Stimulated activated CD8-positive, alpha-beta memory T cell treated with anti-CD3 and anti-CD28 coated beads, Interleukin-12 subunit alpha, Interleukin-12 subunit beta, amount 100 ng/mL, for 24 hours (primary cell): ENCODE data around the gene UBR3.
"Not testable (repeated sequence)": the region's sequence is repeated elsewhere in the genome, so short reads cannot be mapped to it uniquely, and the experiment has no call there.

ENCODE experiments used
- DNase-seq: peaks from one replicate; pipeline ENCODE4 v3.0.0-alpha.2; 2020; ENCODE audit errors: extremely low read depth

The UBR3 gene

GRCh38 chr2:169955940-169956339 lies 128.7 kb downstream of the UBR3 start:
- DNase-seq: no peak

- not testable (repeated sequence) for DNase-seq
These were observed 130.0 kb downstream of the UBR3 start for GRCh38 chr2:169957219-169957618.

GRCh38 chr2:169961911-169962310 lies 134.7 kb downstream of the UBR3 start:
- DNase-seq: no peak

GRCh38 chr2:169963786-169964185 lies 136.5 kb downstream of the UBR3 start:
- no peak for DNase-seq

- no peak for DNase-seq
These were observed 137.5 kb downstream of the UBR3 start for GRCh38 chr2:169964740-169965139.

- no peak for DNase-seq
These were observed 138.2 kb downstream of the UBR3 start for GRCh38 chr2:169965495-169965894.

- DNase-seq: no peak
These were observed 139.2 kb downstream of the UBR3 start for GRCh38 chr2:169966454-169966853.

- DNase-seq: no peak
These were observed 141.5 kb downstream of the UBR3 start for GRCh38 chr2:169968743-169969142.

- no peak for DNase-seq
These were observed 148.0 kb downstream of the UBR3 start for GRCh38 chr2:169975221-169975620.

- no peak for DNase-seq
These were observed 149.1 kb downstream of the UBR3 start for GRCh38 chr2:169976335-169976851.

- DNase-seq: no peak
These were observed 150.3 kb downstream of the UBR3 start for GRCh38 chr2:169977530-169977929.

GRCh38 chr2:169978402-169979017 lies 151.3 kb downstream of the UBR3 start:
- no peak for DNase-seq

GRCh38 chr2:169979025-169979424 lies 151.8 kb downstream of the UBR3 start:
- DNase-seq: no peak

- no peak for DNase-seq
These were observed 152.7 kb downstream of the UBR3 start for GRCh38 chr2:169980001-169980400.

GRCh38 chr2:169980643-169981042 lies 153.4 kb downstream of the UBR3 start:
- DNase-seq: no peak

- DNase-seq: no peak
These were observed 155.7 kb downstream of the UBR3 start for GRCh38 chr2:169982929-169983328.

GRCh38 chr2:169983506-169983905 lies 156.3 kb downstream of the UBR3 start:
- DNase-seq: no peak

- no peak for DNase-seq
These were observed 156.9 kb downstream of the UBR3 start for GRCh38 chr2:169984145-169984544.

GRCh38 chr2:169994752-169995151 lies 167.5 kb downstream of the UBR3 start:
- no peak for DNase-seq

GRCh38 chr2:169997140-169997887 lies 170.1 kb downstream of the UBR3 start:
- DNase-seq: no peak

GRCh38 chr2:169999054-169999453 lies 171.8 kb downstream of the UBR3 start:
- DNase-seq: no peak

- no peak for DNase-seq
These were observed 174.8 kb downstream of the UBR3 start for GRCh38 chr2:170002096-170002495.

- DNase-seq: no peak
These were observed 178.4 kb downstream of the UBR3 start for GRCh38 chr2:170005702-170006101.
